ENCODE results near the gene PRAC1.

GRCh38 chr17:48724251-48725003 lies 2.1 kb upstream of the PRAC1 start:
- TF ChIP-seq POLR2AphosphoS5 (IDR thresholded peaks at IDR 0.05; ENCODE audit: low read depth, low read length) (no peak), POLR2A (IDR thresholded peaks at IDR 0.05; ENCODE audit: low read depth, low read length) (no peak)

Data from GM12892 (cell line).